H9 (cell line): ENCODE results near the gene GNAS. TPM values are rescaled to one million over a fixed set of nuclear protein-coding genes. Genes with fewer than 3 reads are reported as not detected.

Experiments
- DNase-seq: peaks from one replicate; pipeline ENCODE4 v3.0.0-alpha.2; 2017
- H2AFZ ChIP-seq: one replicate; pipeline ENCODE4 v1.6.1; 2013; ENCODE audit warnings: mild to moderate bottlenecking, low read length, control low read depth, moderate library complexity
- H2AK5ac ChIP-seq: 2 replicates; pipeline ENCODE4 v1.6.1; 2013; ENCODE audit warnings: low read length, control low read depth, mixed read lengths; ENCODE audit not compliant: insufficient read length
- H2BK120ac ChIP-seq: one replicate; pipeline ENCODE4 v1.6.1; 2013; ENCODE audit warnings: low read depth, mild to moderate bottlenecking, low read length, control low read depth, inconsistent platforms; ENCODE audit not compliant: poor library complexity, severe bottlenecking
- H2BK12ac ChIP-seq: 2 replicates; pipeline ENCODE4 v1.6.1; 2013; ENCODE audit warnings: low read length, control low read depth, mixed read lengths, low read depth; ENCODE audit not compliant: insufficient read length
- H2BK15ac ChIP-seq: 2 replicates; pipeline ENCODE4 v1.6.1; 2013; ENCODE audit warnings: low read depth, low read length, control low read depth
- H2BK20ac ChIP-seq: one replicate; pipeline ENCODE4 v1.6.1; 2013; ENCODE audit warnings: low read depth, mild to moderate bottlenecking, low read length, control low read depth, inconsistent platforms; ENCODE audit not compliant: poor library complexity, severe bottlenecking
- H2BK5ac ChIP-seq: 2 replicates; pipeline ENCODE4 v1.6.1; 2013; ENCODE audit warnings: low read length, control low read depth, mixed read lengths; ENCODE audit not compliant: insufficient read length
- H3K14ac ChIP-seq: 2 replicates; pipeline ENCODE4 v1.6.1; 2013; ENCODE audit warnings: low read length, control low read depth; ENCODE audit not compliant: insufficient read depth
- H3K18ac ChIP-seq: 2 replicates; pipeline ENCODE4 v1.6.1; 2013; ENCODE audit warnings: low read depth, mild to moderate bottlenecking, mixed read lengths, low read length, control low read depth; ENCODE audit not compliant: insufficient read length
- H3K23ac ChIP-seq: 2 replicates; pipeline ENCODE4 v1.6.1; 2013; ENCODE audit warnings: low read length, control low read depth, mixed read lengths, low read depth; ENCODE audit not compliant: insufficient read length
- H3K23me2 ChIP-seq: 2 replicates; pipeline ENCODE4 v1.6.1; 2013; ENCODE audit warnings: low read depth, mild to moderate bottlenecking, mixed read lengths, low read length, control low read depth; ENCODE audit not compliant: insufficient read length, poor library complexity, severe bottlenecking
- H3K27ac ChIP-seq: 2 replicates; pipeline ENCODE4 v1.5.1; 2013; ENCODE audit warnings: low read length, control low read depth, mixed read lengths, low read depth; ENCODE audit not compliant: insufficient read length
- H3K27me3 ChIP-seq: 2 replicates; pipeline ENCODE4 v1.6.1; 2013; ENCODE audit warnings: low read length, control low read depth, inconsistent platforms; ENCODE audit not compliant: insufficient read depth
- H3K4ac ChIP-seq: 2 replicates; pipeline ENCODE4 v1.6.1; 2013; ENCODE audit warnings: low read depth, mild to moderate bottlenecking, control low read depth, inconsistent platforms, low read length, moderate library complexity
- H3K4me1 ChIP-seq: 2 replicates; pipeline ENCODE4 v1.6.1; 2013; ENCODE audit warnings: low read length, control low read depth, inconsistent platforms; ENCODE audit not compliant: insufficient read depth
- H3K4me2 ChIP-seq: 2 replicates; pipeline ENCODE4 v1.6.1; 2013; ENCODE audit warnings: low read length, control low read depth, mixed read lengths; ENCODE audit not compliant: insufficient read length, insufficient read depth
- H3K56ac ChIP-seq: 2 replicates; pipeline ENCODE4 v1.6.1; 2013; ENCODE audit warnings: low read depth, mild to moderate bottlenecking, mixed read lengths, low read length, control low read depth; ENCODE audit not compliant: insufficient read length
- H3K79me1 ChIP-seq: 2 replicates; pipeline ENCODE4 v1.6.1; 2013; ENCODE audit warnings: low read depth, mild to moderate bottlenecking, moderate library complexity, low read length, control low read depth, inconsistent platforms; ENCODE audit not compliant: insufficient read depth, poor library complexity, severe bottlenecking
- H3K79me2 ChIP-seq: 2 replicates; pipeline ENCODE4 v1.6.1; 2013; ENCODE audit warnings: low read length, control low read depth, inconsistent platforms; ENCODE audit not compliant: insufficient read depth
- H3K9ac ChIP-seq: 2 replicates; pipeline ENCODE4 v1.6.1; 2013; ENCODE audit warnings: low read length, control low read depth, mixed read lengths; ENCODE audit not compliant: insufficient read length; ENCODE audit errors: extremely low read depth
- H3K9me3 ChIP-seq: one replicate; pipeline ENCODE4 v1.6.1; 2013; ENCODE audit warnings: low read depth, low read length, inconsistent platforms; ENCODE audit not compliant: control insufficient read depth
- H3T11ph ChIP-seq: one replicate; pipeline ENCODE4 v1.6.1; 2013; ENCODE audit warnings: mild to moderate bottlenecking, low read length, control low read depth, inconsistent platforms
- H4K20me1 ChIP-seq: one replicate; pipeline ENCODE4 v1.6.1; 2013; ENCODE audit not compliant: control insufficient read depth, insufficient read length, insufficient read depth
- H4K5ac ChIP-seq: 2 replicates; pipeline ENCODE4 v1.6.1; 2013; ENCODE audit warnings: low read depth, mild to moderate bottlenecking, mixed read lengths, low read length, control low read depth; ENCODE audit not compliant: insufficient read length
- H4K8ac ChIP-seq: replicated peaks from 2 replicates; pipeline ENCODE4 v1.6.1; 2013; ENCODE audit warnings: low read length, control low read depth, mixed read lengths, low read depth; ENCODE audit not compliant: insufficient read length
- H4K91ac ChIP-seq: 2 replicates; pipeline ENCODE4 v1.6.1; 2013; ENCODE audit warnings: low read depth, mild to moderate bottlenecking, moderate library complexity, mixed read lengths, low read length, control low read depth; ENCODE audit not compliant: insufficient read length
- H3K27ac Mint-ChIP-seq, 3 experiments: 2 replicates in 2 of 3; 3 replicates in 1 of 3; pipeline ENCODE4 v1.8.0; 2020 to 2021; ENCODE audit warnings: mixed read lengths in 3 of 3, mild to moderate bottlenecking in 1 of 3, moderate library complexity in 1 of 3
- H3K27me3 Mint-ChIP-seq: 2 replicates; pipeline ENCODE4 v1.8.0; 2021; ENCODE audit warnings: low read depth, mild to moderate bottlenecking, moderate library complexity, mixed read lengths
- H3K36me3 Mint-ChIP-seq, 3 experiments: 2 replicates in 2 of 3; 3 replicates in 1 of 3; pipeline ENCODE4 v1.8.0; 2020 to 2021; ENCODE audit warnings: low read depth in 3 of 3, mixed read lengths in 3 of 3; ENCODE audit not compliant: insufficient read depth in 1 of 3
- H3K4me1 Mint-ChIP-seq, 2 experiments: 2 replicates each; pipeline ENCODE4 v1.8.0; 2020; ENCODE audit warnings: mixed read lengths in 2 of 2
- H3K4me3 Mint-ChIP-seq, 2 experiments: 2 replicates in 1 of 2; 3 replicates in 1 of 2; pipeline ENCODE4 v1.8.0; 2020 to 2021; ENCODE audit warnings: mild to moderate bottlenecking in 2 of 2, mixed read lengths in 2 of 2, moderate library complexity in 1 of 2
- H3K9me3 Mint-ChIP-seq, 2 experiments: 2 replicates in 1 of 2; 3 replicates in 1 of 2; pipeline ENCODE4 v1.8.0; 2020; ENCODE audit warnings: mild to moderate bottlenecking in 2 of 2, mixed read lengths in 2 of 2, moderate library complexity in 1 of 2
- WGBS: extraction: QIAGEN DNeasy Blood & Tissue Kit; methylation state at CpG from one replicate; pipeline ENCODE4 v1.1.7; 2013; ENCODE audit warnings: missing lambda C conversion rate, low lambda C conversion rate, mixed read lengths; ENCODE audit not compliant: insufficient read length; ENCODE audit errors: extremely low coverage; 5-methylcytosine and 5-hydroxymethylcytosine counted together
- total RNA-seq: library from RNA; stranded (reverse); gene quantifications from 2 replicates; pipeline ENCODE4 v1.2.1, GENCODE V29; 2021
- TF ChIP-seq, protein P1 (sequence below): fragments of 200-600 bp; sonication (generic); conservative IDR thresholded peaks from 3 replicates; pipeline ENCODE4 v1.8.0; 2021; ENCODE audit warnings: antibody characterized with exemption, mild to moderate bottlenecking

The GNAS gene
- total RNA-seq, 1 experiment from 2014 or later = 920 TPM

DNA sequence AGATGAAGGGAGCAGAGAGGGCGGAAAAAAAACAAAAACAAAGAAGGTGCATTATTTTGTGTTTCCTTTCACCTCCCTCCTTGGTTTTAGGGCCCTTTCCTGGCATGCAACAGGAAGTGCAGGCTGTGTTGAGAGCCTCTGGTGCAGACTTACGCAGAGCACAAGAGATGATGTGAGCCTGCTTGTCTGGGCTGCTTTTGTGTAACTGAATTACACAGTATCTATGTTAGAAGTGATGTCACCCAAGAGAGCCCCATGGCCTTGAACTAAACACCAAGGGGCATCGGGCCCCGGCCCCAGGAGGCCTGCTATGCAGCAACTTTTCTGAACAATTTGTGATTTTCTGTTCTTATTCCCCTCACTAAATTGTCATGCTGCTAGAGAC is 25.5 kb downstream of the GNAS start:
- H3K79me2 ChIP-seq = no peaks in the 10 kb centered on the region
- no peaks in the 10 kb centered on the region for H3K27me3 ChIP-seq
- H3T11ph ChIP-seq = no peak overlapping the region
- no peak overlapping the region for H2BK15ac ChIP-seq
- WGBS = no CpG with 5 or more reads among the region's 4 CpGs
- no peak overlapping the region for H3K27ac ChIP-seq
- no peak overlapping the region for H2BK20ac ChIP-seq
- peaks cover 5% of the 10 kb centered on the region; the same call in 1 of the 2 replicates for H3K4me1 ChIP-seq
- no peak overlapping the region for H3K14ac ChIP-seq
- H3K9me3 Mint-ChIP-seq = no peaks in the 10 kb centered on the region; a peak in 1 of 5 replicates
- H2AFZ ChIP-seq = no peak overlapping the region
- H3K18ac ChIP-seq = no peak overlapping the region
- H3K4ac ChIP-seq = no peak overlapping the region
- no peak overlapping the region for H2BK120ac ChIP-seq
- no peak overlapping the region for H3K4me2 ChIP-seq
- H3K27me3 Mint-ChIP-seq = no peaks in the 10 kb centered on the region; the same call in none of the 2 replicates
- H4K8ac ChIP-seq = no peak overlapping the region
- TF ChIP-seq, protein P1, sequence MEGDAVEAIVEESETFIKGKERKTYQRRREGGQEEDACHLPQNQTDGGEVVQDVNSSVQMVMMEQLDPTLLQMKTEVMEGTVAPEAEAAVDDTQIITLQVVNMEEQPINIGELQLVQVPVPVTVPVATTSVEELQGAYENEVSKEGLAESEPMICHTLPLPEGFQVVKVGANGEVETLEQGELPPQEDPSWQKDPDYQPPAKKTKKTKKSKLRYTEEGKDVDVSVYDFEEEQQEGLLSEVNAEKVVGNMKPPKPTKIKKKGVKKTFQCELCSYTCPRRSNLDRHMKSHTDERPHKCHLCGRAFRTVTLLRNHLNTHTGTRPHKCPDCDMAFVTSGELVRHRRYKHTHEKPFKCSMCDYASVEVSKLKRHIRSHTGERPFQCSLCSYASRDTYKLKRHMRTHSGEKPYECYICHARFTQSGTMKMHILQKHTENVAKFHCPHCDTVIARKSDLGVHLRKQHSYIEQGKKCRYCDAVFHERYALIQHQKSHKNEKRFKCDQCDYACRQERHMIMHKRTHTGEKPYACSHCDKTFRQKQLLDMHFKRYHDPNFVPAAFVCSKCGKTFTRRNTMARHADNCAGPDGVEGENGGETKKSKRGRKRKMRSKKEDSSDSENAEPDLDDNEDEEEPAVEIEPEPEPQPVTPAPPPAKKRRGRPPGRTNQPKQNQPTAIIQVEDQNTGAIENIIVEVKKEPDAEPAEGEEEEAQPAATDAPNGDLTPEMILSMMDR = no peak
- H3K4me1 Mint-ChIP-seq = peaks cover 64 to 77% of the 10 kb centered on the region in 2 experiments
- H4K5ac ChIP-seq = no peak overlapping the region
- no peak overlapping the region for H2BK12ac ChIP-seq
- no peaks in the 10 kb centered on the region for H3K9me3 ChIP-seq
- peak overlapping the region in 1 of 2 experiments; percentile 45; a peak in 3 of 5 replicates for H3K4me3 Mint-ChIP-seq
- H3K36me3 Mint-ChIP-seq = peaks cover 0 to 4% (median 0%) of the 10 kb centered on the region in 3 experiments; a peak in 3 of 7 replicates
- H4K91ac ChIP-seq = no peak overlapping the region
- no peak for DNase-seq
- no peak overlapping the region for H3K56ac ChIP-seq
- H3K9ac ChIP-seq = no peak overlapping the region
- no peaks in the 10 kb centered on the region for H3K23me2 ChIP-seq
- no peak overlapping the region for H2AK5ac ChIP-seq
- no peak overlapping the region for H3K23ac ChIP-seq
- no peaks in the 10 kb centered on the region for H4K20me1 ChIP-seq
- H3K27ac Mint-ChIP-seq = peak overlapping the region in 2 of 3 experiments; percentile 72 to 91; a peak in 5 of 7 replicates
- H3K79me1 ChIP-seq = no peaks in the 10 kb centered on the region
- H2BK5ac ChIP-seq = no peak overlapping the region
